IMR-90 (cell line): ENCODE results near the gene CA7.

Experiments
- BHLHE40 ChIP-seq: fragments of 150-350 bp; IDR thresholded peaks from 2 replicates; pipeline ENCODE4 v1.6.1; 2016; ENCODE audit warnings: mild to moderate bottlenecking, low read depth, low read length
- CEBPB ChIP-seq: IDR thresholded peaks from 2 replicates; pipeline ENCODE4 v1.6.1; 2012; ENCODE audit warnings: low read depth, low read length, improper control_type of control experiment
- CHD1 ChIP-seq: IDR thresholded peaks from 2 replicates; pipeline ENCODE4 v1.6.1; 2012; ENCODE audit warnings: low read depth, low read length, improper control_type of control experiment
- FOS ChIP-seq: fragments of 150-350 bp; IDR thresholded peaks from 2 replicates; pipeline ENCODE4 v1.6.1; 2016; ENCODE audit warnings: low read depth, low read length
- MXI1 ChIP-seq: IDR thresholded peaks from 2 replicates; pipeline ENCODE4 v1.6.1; 2012; ENCODE audit warnings: low read depth, mild to moderate bottlenecking, low read length, moderate library complexity, borderline replicate concordance
- NFE2L2 ChIP-seq: fragments of 150-350 bp; IDR thresholded peaks from 2 replicates; pipeline ENCODE4 v1.6.1; 2016; ENCODE audit warnings: low read depth, mild to moderate bottlenecking, low read length
- POLR2A ChIP-seq: IDR thresholded peaks from 2 replicates; pipeline ENCODE4 v1.6.1; 2012; ENCODE audit warnings: mild to moderate bottlenecking, low read depth, low read length
- RAD21 ChIP-seq: IDR thresholded peaks from 2 replicates; pipeline ENCODE4 v1.6.1; 2012; ENCODE audit warnings: low read length, improper control_type of control experiment
- RCOR1 ChIP-seq: IDR thresholded peaks from 2 replicates; pipeline ENCODE4 v1.6.1; 2012; ENCODE audit warnings: mild to moderate bottlenecking, low read length, improper control_type of control experiment; ENCODE audit not compliant: insufficient replicate concordance
- RFX5 ChIP-seq: IDR thresholded peaks from 2 replicates; pipeline ENCODE4 v1.8.0; 2012; ENCODE audit warnings: low read depth, mild to moderate bottlenecking, low read length, moderate library complexity
- SMC3 ChIP-seq: fragments of 150-350 bp; IDR thresholded peaks from 2 replicates; pipeline ENCODE4 v1.6.1; 2016; ENCODE audit warnings: low read depth, mild to moderate bottlenecking, antibody characterized with exemption, low read length, moderate library complexity
- TF ChIP-seq, protein P1 (sequence below): conservative IDR thresholded peaks from 2 replicates; pipeline ENCODE4 v1.5.1; 2012; ENCODE audit warnings: mild to moderate bottlenecking, low read depth, low read length, improper control_type of control experiment
- TF ChIP-seq, protein P2 (sequence below): fragments of 150-350 bp; IDR thresholded peaks from 2 replicates; pipeline ENCODE4 v1.6.1; 2017; ENCODE audit warnings: mild to moderate bottlenecking, antibody characterized with exemption, low read length, low read depth
- TF ChIP-seq, protein P3 (sequence below): fragments of 150-350 bp; IDR thresholded peaks from 2 replicates; pipeline ENCODE4 v1.6.1; 2016; ENCODE audit warnings: low read depth, mild to moderate bottlenecking, low read length, moderate library complexity, borderline replicate concordance

DNA sequence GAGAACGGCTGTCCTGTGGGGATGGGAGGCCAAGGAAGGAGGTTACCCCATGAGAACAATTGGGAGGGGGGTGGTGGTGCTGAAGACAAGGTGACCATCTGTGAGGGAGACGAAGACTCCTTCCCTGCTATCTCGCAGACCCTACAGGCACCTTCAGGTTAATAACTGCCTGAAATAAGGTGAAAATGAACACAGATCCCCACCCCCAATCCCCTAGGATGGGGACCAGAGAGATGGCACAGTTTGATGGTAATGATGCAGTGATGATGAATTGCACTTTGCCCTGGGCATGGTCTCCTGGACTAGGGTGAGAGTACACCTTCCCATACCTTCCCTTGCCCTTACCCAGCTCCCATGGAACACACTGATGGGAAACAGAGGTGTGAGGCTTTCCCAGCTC, 12.0 kb upstream of the CA7 start:
- TF ChIP-seq CEBPB = no peak
- no peak for TF ChIP-seq SMC3
- TF ChIP-seq FOS = no peak
- TF ChIP-seq, protein P1, sequence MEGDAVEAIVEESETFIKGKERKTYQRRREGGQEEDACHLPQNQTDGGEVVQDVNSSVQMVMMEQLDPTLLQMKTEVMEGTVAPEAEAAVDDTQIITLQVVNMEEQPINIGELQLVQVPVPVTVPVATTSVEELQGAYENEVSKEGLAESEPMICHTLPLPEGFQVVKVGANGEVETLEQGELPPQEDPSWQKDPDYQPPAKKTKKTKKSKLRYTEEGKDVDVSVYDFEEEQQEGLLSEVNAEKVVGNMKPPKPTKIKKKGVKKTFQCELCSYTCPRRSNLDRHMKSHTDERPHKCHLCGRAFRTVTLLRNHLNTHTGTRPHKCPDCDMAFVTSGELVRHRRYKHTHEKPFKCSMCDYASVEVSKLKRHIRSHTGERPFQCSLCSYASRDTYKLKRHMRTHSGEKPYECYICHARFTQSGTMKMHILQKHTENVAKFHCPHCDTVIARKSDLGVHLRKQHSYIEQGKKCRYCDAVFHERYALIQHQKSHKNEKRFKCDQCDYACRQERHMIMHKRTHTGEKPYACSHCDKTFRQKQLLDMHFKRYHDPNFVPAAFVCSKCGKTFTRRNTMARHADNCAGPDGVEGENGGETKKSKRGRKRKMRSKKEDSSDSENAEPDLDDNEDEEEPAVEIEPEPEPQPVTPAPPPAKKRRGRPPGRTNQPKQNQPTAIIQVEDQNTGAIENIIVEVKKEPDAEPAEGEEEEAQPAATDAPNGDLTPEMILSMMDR = no peak
- TF ChIP-seq MXI1 = no peak
- TF ChIP-seq, protein P2, sequence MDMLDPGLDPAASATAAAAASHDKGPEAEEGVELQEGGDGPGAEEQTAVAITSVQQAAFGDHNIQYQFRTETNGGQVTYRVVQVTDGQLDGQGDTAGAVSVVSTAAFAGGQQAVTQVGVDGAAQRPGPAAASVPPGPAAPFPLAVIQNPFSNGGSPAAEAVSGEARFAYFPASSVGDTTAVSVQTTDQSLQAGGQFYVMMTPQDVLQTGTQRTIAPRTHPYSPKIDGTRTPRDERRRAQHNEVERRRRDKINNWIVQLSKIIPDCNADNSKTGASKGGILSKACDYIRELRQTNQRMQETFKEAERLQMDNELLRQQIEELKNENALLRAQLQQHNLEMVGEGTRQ = no peak
- TF ChIP-seq RAD21 = no peak
- TF ChIP-seq RCOR1 = no peak
- no peak for TF ChIP-seq POLR2A
- TF ChIP-seq BHLHE40 = no peak
- no peak for TF ChIP-seq NFE2L2
- TF ChIP-seq RFX5 = no peak
- no peak for TF ChIP-seq CHD1
- TF ChIP-seq, protein P3, sequence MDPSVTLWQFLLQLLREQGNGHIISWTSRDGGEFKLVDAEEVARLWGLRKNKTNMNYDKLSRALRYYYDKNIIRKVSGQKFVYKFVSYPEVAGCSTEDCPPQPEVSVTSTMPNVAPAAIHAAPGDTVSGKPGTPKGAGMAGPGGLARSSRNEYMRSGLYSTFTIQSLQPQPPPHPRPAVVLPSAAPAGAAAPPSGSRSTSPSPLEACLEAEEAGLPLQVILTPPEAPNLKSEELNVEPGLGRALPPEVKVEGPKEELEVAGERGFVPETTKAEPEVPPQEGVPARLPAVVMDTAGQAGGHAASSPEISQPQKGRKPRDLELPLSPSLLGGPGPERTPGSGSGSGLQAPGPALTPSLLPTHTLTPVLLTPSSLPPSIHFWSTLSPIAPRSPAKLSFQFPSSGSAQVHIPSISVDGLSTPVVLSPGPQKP = no peak
